ENCODE measurements around the gene ASPHD2. TPM values are rescaled to one million over a fixed set of nuclear protein-coding genes. Genes with fewer than 3 reads are reported as not detected.
A peak's percentile ranks its signal among the peaks of the same experiment; 100 is the strongest.

ASPHD2 gene
- total and polyA plus RNA-seq, 10 of the 15 experiments (the other 5 are each of a cell fraction or from before 2014, with no cell fraction given): 1.6 to 10.6 (median 5.2) TPM

GRCh38 chr22:26447584-26448329 is 18.7 kb downstream of the ASPHD2 start:
- Histone ChIP-seq H3K4me2 (ENCODE audit: control insufficient read depth, insufficient read depth) (no peak overlapping the region), H3K36me3 (ENCODE audit: control insufficient read depth in 2 of 2, insufficient read depth in 2 of 2, low read length in 1 of 2) (peaks cover 6 to 17% of the 10 kb centered on the region in 2 experiments), H3K4me1 (ENCODE audit: control insufficient read depth, insufficient read depth, low read length) (no peaks in the 10 kb centered on the region), H2AFZ (ENCODE audit: control insufficient read depth, low read depth, low read length) (no peak overlapping the region), H3K9ac (ENCODE audit: control insufficient read depth, insufficient read depth, low read length) (no peak overlapping the region), H3K27me3 (replicated peaks in 1 of 2; ENCODE audit: control insufficient read depth in 2 of 2, insufficient read depth in 2 of 2, low read length in 1 of 2) (no peaks in the 10 kb centered on the region), H3K4me3 (no peak overlapping the region), H3K27ac (ENCODE audit: control insufficient read depth, insufficient read depth) (no peak overlapping the region), H3K79me2 (ENCODE audit: control insufficient read depth, insufficient read depth, low read length) (no peaks in the 10 kb centered on the region; the same call in 1 of the 2 replicates), H4K20me1 (ENCODE audit: control insufficient read depth, insufficient read depth) (0 out of 2 replicates have a peak, but pooled peaks cover 3% of the 10 kb centered on the region), H3K9me3 (replicated peaks; ENCODE audit: control insufficient read depth, insufficient read depth, low read length) (no peaks in the 10 kb centered on the region)
- DNase-seq (ENCODE audit: low read depth, low spot score): no peak
- FAIRE-seq: no peak
- ChIA-PET RAD21 (ENCODE audit: unreplicated experiment) (no interaction called here), SMC1A (ENCODE audit: uncharacterized antibody, unreplicated experiment) (no interaction called here), CTCF (interaction anchor here (0.8 to 1.1 kb wide), 2 partner anchors 16 to 17 kb away, joined by 3 to 4 read pairs; no protein-coding TSS in a partner anchor), POLR2A (no interaction called here)
- intact Hi-C loops (cut with micrococcal nuclease; ENCODE audit: unreplicated experiment) (no loop called here), in situ Hi-C loops (cut with MboI) (no loop called here)
- 73% methylated on average over 15 of the region's 15 CpGs for WGBS (ENCODE audit: insufficient coverage, insufficient replicate concordance, low lambda C conversion rate, missing lambda C conversion rate)
- TF ChIP-seq POLR2A (IDR thresholded peaks at IDR 0.05; ENCODE audit: low read depth, low read length) (peak; percentile 37; the same call in 1 of the 2 replicates), ATF2 (IDR thresholded peaks at IDR 0.05; ENCODE audit: low read length) (no peak), RAD51 (IDR thresholded peaks at IDR 0.05) (no peak), SIX5 (IDR thresholded peaks at IDR 0.05; ENCODE audit: low read depth, low read length, severe bottlenecking) (no peak)
- no peak for ATAC-seq
- BruUV-seq (replicated peaks): no TSS peak

- Histone ChIP-seq H3K9me3 (replicated peaks; ENCODE audit: control insufficient read depth, insufficient read depth, low read length) (no peaks in the 10 kb centered on the region), H3K4me3 (no peak overlapping the region), H4K20me1 (ENCODE audit: control insufficient read depth, insufficient read depth) (0 out of 2 replicates have a peak, but pooled peaks cover 3% of the 10 kb centered on the region), H3K27ac (ENCODE audit: control insufficient read depth, insufficient read depth) (no peak overlapping the region), H3K4me1 (ENCODE audit: control insufficient read depth, insufficient read depth, low read length) (no peaks in the 10 kb centered on the region), H2AFZ (ENCODE audit: control insufficient read depth, low read depth, low read length) (no peak overlapping the region), H3K36me3 (ENCODE audit: control insufficient read depth in 2 of 2, insufficient read depth in 2 of 2, low read length in 1 of 2) (peaks cover 6 to 17% of the 10 kb centered on the region in 2 experiments), H3K9ac (ENCODE audit: control insufficient read depth, insufficient read depth, low read length) (no peak overlapping the region), H3K79me2 (ENCODE audit: control insufficient read depth, insufficient read depth, low read length) (no peaks in the 10 kb centered on the region), H3K4me2 (ENCODE audit: control insufficient read depth, insufficient read depth) (no peak overlapping the region), H3K27me3 (replicated peaks in 1 of 2; ENCODE audit: control insufficient read depth in 2 of 2, insufficient read depth in 2 of 2, low read length in 1 of 2) (no peaks in the 10 kb centered on the region)
- no peak for TF ChIP-seq PBX3 (IDR thresholded peaks at IDR 0.05; ENCODE audit: insufficient replicate concordance, low read depth, low read length)
- no peak for TF ChIP-seq RELA (IDR thresholded peaks at IDR 0.05; ENCODE audit: borderline replicate concordance, partially characterized antibody)
- FAIRE-seq: no peak
- ChIA-PET RAD21 (ENCODE audit: unreplicated experiment) (no interaction called here), CTCF (interaction anchor here (0.8 to 1.2 kb wide), 2 partner anchors 12 to 17 kb away, joined by 3 to 5 read pairs; no protein-coding TSS in a partner anchor), POLR2A (no interaction called here), SMC1A (ENCODE audit: uncharacterized antibody, unreplicated experiment) (no interaction called here)
- BruUV-seq (replicated peaks): no TSS peak
- no peak for DNase-seq (ENCODE audit: low read depth, low spot score)
- 78% methylated on average over 5 of the region's 5 CpGs for WGBS (ENCODE audit: insufficient coverage, insufficient replicate concordance, low lambda C conversion rate, missing lambda C conversion rate)
- no peak for ATAC-seq
- in situ Hi-C loops (cut with MboI): no loop called here
- intact Hi-C loops (cut with micrococcal nuclease; ENCODE audit: unreplicated experiment): no loop called here
Observed at GRCh38 chr22:26448334-26448733, 19.3 kb downstream of the ASPHD2 start.
